Liver (tissue), 3 donors: ENCODE measurements around the gene RYR3.

ENCODE experiments used
- ATF3 ChIP-seq: IDR thresholded peaks from 2 replicates; pipeline ENCODE4 v1.6.1; 2016; ENCODE audit warnings: antibody characterized with exemption
- CTCF ChIP-seq: fragments of 150-350 bp; IDR thresholded peaks from 2 replicates; pipeline ENCODE4 v1.5.1; 2017; ENCODE audit warnings: improper control_type of control experiment, low read depth, low read length; ENCODE audit not compliant: missing input control
- GABPA ChIP-seq, 2 donors: IDR thresholded peaks in 1 of 2; conservative IDR thresholded peaks in 1 of 2; 2 replicates each; pipeline ENCODE4 v1.6.1; 2016; ENCODE audit warnings: antibody characterized with exemption in 2 of 2, mild to moderate bottlenecking in 1 of 2, moderate library complexity in 1 of 2
- HNF4G ChIP-seq: IDR thresholded peaks from 2 replicates; pipeline ENCODE4 v1.6.1; 2016; ENCODE audit warnings: antibody characterized with exemption
- JUND ChIP-seq, 2 donors: IDR thresholded peaks; 2 replicates each; pipeline ENCODE4 v1.6.1; 2016; ENCODE audit warnings: antibody characterized with exemption in 2 of 2
- MAX ChIP-seq: IDR thresholded peaks from 2 replicates; pipeline ENCODE4 v1.6.1; 2016; ENCODE audit warnings: antibody characterized with exemption
- RAD21 ChIP-seq, 2 donors: IDR thresholded peaks; 2 replicates each; pipeline ENCODE4 v1.6.1; 2016; ENCODE audit warnings: antibody characterized with exemption in 2 of 2, mild to moderate bottlenecking in 2 of 2
- REST ChIP-seq: IDR thresholded peaks from 2 replicates; pipeline ENCODE4 v1.6.1; 2016; ENCODE audit warnings: antibody characterized with exemption, mild to moderate bottlenecking
- RXRA ChIP-seq, 2 donors: IDR thresholded peaks; 2 replicates each; pipeline ENCODE4 v1.6.1; 2017 to 2018; ENCODE audit warnings: antibody characterized with exemption in 2 of 2, mild to moderate bottlenecking in 1 of 2
- SP1 ChIP-seq: IDR thresholded peaks from 2 replicates; pipeline ENCODE4 v1.6.1; 2018; ENCODE audit warnings: antibody characterized with exemption, mild to moderate bottlenecking
- TAF1 ChIP-seq: conservative IDR thresholded peaks from 2 replicates; pipeline ENCODE4 v1.6.1; 2016; ENCODE audit warnings: antibody characterized with exemption, mild to moderate bottlenecking
- YY1 ChIP-seq: IDR thresholded peaks from 2 replicates; pipeline ENCODE4 v1.6.1; 2016; ENCODE audit warnings: antibody characterized with exemption, mild to moderate bottlenecking
- ZBTB33 ChIP-seq: IDR thresholded peaks from 2 replicates; pipeline ENCODE4 v1.6.1; 2016; ENCODE audit warnings: antibody characterized with exemption
- donor health status: healthy.
- donor health status: healthy.

GRCh38 chr15:33508703-33509102 lies 197.9 kb downstream of the RYR3 start:
- no peak for TF ChIP-seq ZBTB33
- TF ChIP-seq CTCF, result no peak
- no peak for TF ChIP-seq ATF3
- no peak for TF ChIP-seq HNF4G
- TF ChIP-seq RAD21 (IDR thresholded peaks at IDR 0.05), result no peak
- no peak for TF ChIP-seq TAF1
- TF ChIP-seq JUND (IDR thresholded peaks at IDR 0.05), result no peak
- no peak for TF ChIP-seq REST
- TF ChIP-seq SP1, result no peak
- TF ChIP-seq MAX, result no peak
- TF ChIP-seq YY1, result no peak
- TF ChIP-seq RXRA (IDR thresholded peaks at IDR 0.05), result no peak
- no peak for TF ChIP-seq GABPA (IDR thresholded peaks at IDR 0.05 in 1 of 2, conservative IDR thresholded peaks at IDR 0.05 in 1 of 2)
